HepG2 (cell line): ENCODE measurements around the gene HYCC1. TPM values are rescaled to one million over a fixed set of nuclear protein-coding genes. Genes with fewer than 3 reads are reported as not detected.

ENCODE experiments used
- ATAC-seq: fragments of 200-7000 bp; cut with Tn5 transposase; 3 replicates; pipeline ENCODE4 v1.9.1; 2020; ENCODE audit warnings: mild to moderate bottlenecking, moderate library complexity
- BruUV-seq: library from RNA; stranded (reverse); fragments of 400-500 nt; replicated peaks from 2 replicates; lab custom pipeline; 2021; lab: Mats Ljungman, UMichigan
- CTCF ChIA-PET: fragments of 300-600 bp; formaldehyde crosslinking; extraction: SDS; loops from one replicate; lab custom pipeline; 2021; ENCODE audit warnings: low total read pairs, inconsistent platforms, low intra/inter-chr PET ratio; lab: Yijun Ruan, JAX
- POLR2A ChIA-PET: fragments of 350-600 bp; sonication (Branson Sonifier 250); formaldehyde crosslinking; loops from one replicate; lab custom pipeline; 2020; ENCODE audit warnings: antibody characterized with exemption, inconsistent platforms; lab: Yijun Ruan, JAX
- DNase-seq: peaks from one replicate; pipeline ENCODE4 v3.0.0-alpha.2; 2015; ENCODE audit warnings: low spot score
- FAIRE-seq: peaks from 3 replicates; lab custom pipeline; 2011; peaks lifted over from hg19 to GRCh38; lab: Jason Lieb, UNC
- H2AFZ ChIP-seq: one replicate; pipeline ENCODE4 v1.6.1; 2011; ENCODE audit warnings: low read length, inconsistent platforms
- H3K27ac ChIP-seq: fragments of 300-600 bp; 3 replicates; pipeline ENCODE4 v1.8.0; 2011; ENCODE audit warnings: mixed run types, mild to moderate bottlenecking, mixed read lengths, low read length, inconsistent platforms; ENCODE audit not compliant: insufficient read depth; ENCODE audit errors: extremely low read length
- H3K27me3 ChIP-seq, 2 experiments: fragments of 200-600 bp in 1 of 2; 2 replicates in 1 of 2; 3 replicates in 1 of 2; pipeline versions ENCODE4 v1.6.0 to v1.8.0; 2011; ENCODE audit warnings: low read length in 2 of 2, mild to moderate bottlenecking in 2 of 2, moderate library complexity in 2 of 2, inconsistent platforms in 1 of 2; ENCODE audit not compliant: insufficient read depth in 2 of 2, control insufficient read depth in 1 of 2
- H3K36me3 ChIP-seq, 2 experiments: fragments of 200-600 bp in 1 of 2; replicated peaks in 1 of 2; 2 replicates in 1 of 2; 3 replicates in 1 of 2; pipeline versions ENCODE4 v1.5.1 to v1.8.0; 2011; ENCODE audit warnings: low read length in 2 of 2, inconsistent platforms in 1 of 2; ENCODE audit not compliant: insufficient read depth in 2 of 2, control insufficient read depth in 1 of 2
- H3K4me1 ChIP-seq: 2 replicates; pipeline ENCODE4 v1.5.1; 2012; ENCODE audit warnings: low read length, inconsistent platforms; ENCODE audit not compliant: insufficient read depth
- H3K4me2 ChIP-seq: 2 replicates; pipeline ENCODE4 v1.6.0; 2011; ENCODE audit warnings: low read depth, low read length, inconsistent platforms
- H3K4me3 ChIP-seq, 3 experiments: fragments of 200-600 bp in 1 of 3; sonication (generic), shearing (Covaris generic) in 1 of 3; replicated peaks in 1 of 3; 2 replicates each; pipeline ENCODE4 v1.5.1; 2011 to 2016; ENCODE audit warnings: low read length in 3 of 3, inconsistent platforms in 2 of 3, low read depth in 2 of 3, mild to moderate bottlenecking in 2 of 3, control low read depth in 1 of 3, mixed read lengths in 1 of 3; ENCODE audit not compliant: insufficient read depth in 1 of 3
- H3K79me2 ChIP-seq: one replicate; pipeline ENCODE4 v1.6.1; 2011; ENCODE audit warnings: low read length, inconsistent platforms; ENCODE audit not compliant: insufficient read depth
- H3K9ac ChIP-seq: 2 replicates; pipeline ENCODE4 v1.6.0; 2011; ENCODE audit warnings: mild to moderate bottlenecking, low read depth, low read length, inconsistent platforms; ENCODE audit not compliant: insufficient read depth
- H3K9me3 ChIP-seq: 2 replicates; pipeline ENCODE4 v1.5.1; 2012; ENCODE audit warnings: mild to moderate bottlenecking, low read length
- H4K20me1 ChIP-seq: 2 replicates; pipeline ENCODE4 v1.6.0; 2011; ENCODE audit warnings: inconsistent platforms, mild to moderate bottlenecking, low read length, moderate library complexity; ENCODE audit not compliant: insufficient read depth
- AKNA ChIP-seq: sonication (generic); formaldehyde crosslinking; IDR thresholded peaks from 2 replicates; pipeline ENCODE4 v1.4.0; 2020; ENCODE audit warnings: missing genetic modification reagents, borderline replicate concordance
- BRCA1 ChIP-seq: sonication (generic); formaldehyde crosslinking; IDR thresholded peaks from 2 replicates; pipeline ENCODE4 v1.4.0; 2020; ENCODE audit warnings: missing genetic modification reagents
- EEA1 ChIP-seq: sonication (generic); formaldehyde crosslinking; IDR thresholded peaks from 2 replicates; pipeline ENCODE4 v1.5.1; 2020; ENCODE audit warnings: mild to moderate bottlenecking, missing genetic modification reagents, borderline replicate concordance
- EED ChIP-seq: sonication (generic); formaldehyde crosslinking; IDR thresholded peaks from 2 replicates; pipeline ENCODE4 v1.5.0; 2020; ENCODE audit warnings: mild to moderate bottlenecking, missing genetic modification reagents
- FOSL2 ChIP-seq: sonication (generic); formaldehyde crosslinking; IDR thresholded peaks from 2 replicates; pipeline ENCODE4 v1.4.0; 2020; ENCODE audit warnings: missing genetic modification reagents
- PHF21A ChIP-seq: sonication (generic); formaldehyde crosslinking; IDR thresholded peaks from 2 replicates; pipeline ENCODE4 v1.5.0; 2020; ENCODE audit warnings: mild to moderate bottlenecking, missing genetic modification reagents
- SOX5 ChIP-seq: IDR thresholded peaks from 2 replicates; pipeline ENCODE4 v1.6.1; 2016; ENCODE audit warnings: borderline replicate concordance
- SOX6 ChIP-seq, 2 experiments: fragments of 450-650 bp in 1 of 2; sonication (generic) in 1 of 2; formaldehyde crosslinking in 1 of 2; IDR thresholded peaks; 2 replicates each; pipeline versions ENCODE4 v1.4.0 to v1.6.1; 2017 to 2020; ENCODE audit warnings: antibody characterized with exemption in 1 of 2, mild to moderate bottlenecking in 1 of 2, missing genetic modification reagents in 1 of 2
- SSRP1 ChIP-seq: IDR thresholded peaks from 2 replicates; pipeline ENCODE4 v1.6.1; 2016; ENCODE audit warnings: control low read depth
- SYNCRIP ChIP-seq: fragments of 200-400 bp; formaldehyde crosslinking; IDR thresholded peaks from 2 replicates; pipeline ENCODE4 v1.6.1; 2018; ENCODE audit warnings: mild to moderate bottlenecking, low read depth, low read length; ENCODE audit not compliant: insufficient read depth
- TCF7 ChIP-seq: sonication (generic); IDR thresholded peaks from 2 replicates; pipeline ENCODE4 v1.6.1; 2016; ENCODE audit warnings: antibody characterized with exemption, low read depth
- ZNF468 ChIP-seq: sonication (generic); formaldehyde crosslinking; IDR thresholded peaks from 2 replicates; pipeline ENCODE4 v1.8.0; 2022; ENCODE audit warnings: mild to moderate bottlenecking, moderate library complexity, missing genetic modification reagents
- ZNF556 ChIP-seq: sonication (generic); formaldehyde crosslinking; IDR thresholded peaks from 2 replicates; pipeline ENCODE4 v1.4.0; 2020; ENCODE audit warnings: mild to moderate bottlenecking, missing genetic modification reagents, borderline replicate concordance
- ZNF570 ChIP-seq: sonication (generic); formaldehyde crosslinking; IDR thresholded peaks from 2 replicates; pipeline ENCODE4 v1.4.0; 2020; ENCODE audit warnings: mild to moderate bottlenecking, missing genetic modification reagents, borderline replicate concordance
- ZNF879 ChIP-seq: sonication (generic); formaldehyde crosslinking; IDR thresholded peaks from 2 replicates; pipeline ENCODE4 v1.8.1; 2023; ENCODE audit warnings: missing genetic modification reagents
- WGBS: methylation state at CpG from one replicate; pipeline ENCODE4 v1.1.6; 2017; ENCODE audit warnings: low lambda C conversion rate; 5-methylcytosine and 5-hydroxymethylcytosine counted together
- in situ Hi-C: cut with HindIII; loops from 2 replicates; pipeline ENCODE4 v1.10.0; 2017; ENCODE audit warnings: low pct_unique_long_range_greater_than_20kb; ENCODE audit not compliant: extremely low pct_ligation_motif_present
- intact Hi-C: fragments of 100-400 bp; cut with micrococcal nuclease; formaldehyde crosslinking; loops from one replicate; pipeline ENCODE4 v1.10.0; 2022; ENCODE audit not compliant: unreplicated experiment
- polyA plus RNA-seq, 8 experiments: library from polyadenylated mRNA; depleted of rRNA in 3 of 8; stranded (reverse) in 7 of 8; unstranded in 1 of 8; fragments of >200 nt; fragmentation: Illumina TruSeq in 4 of 8; extraction: Trizol in 4 of 8; gene quantifications; 2 replicates each; pipeline versions ENCODE4 v1.2.1 to v1.2.3, GENCODE V29; 2011 to 2016; ENCODE audit warnings: low read depth in 4 of 8, missing spikeins in 1 of 8, mixed read lengths in 1 of 8; ENCODE audit not compliant: insufficient read depth in 1 of 8
- total RNA-seq, 5 experiments: library from RNA; depleted of rRNA; stranded (reverse); fragments of >200 nt; fragmentation: Illumina TruSeq; extraction: Trizol; gene quantifications; 2 replicates each; pipeline ENCODE4 v1.2.3, GENCODE V29; 2016; ENCODE audit warnings: low read depth in 1 of 5
- TF ChIP-seq, protein P1 (sequence below): sonication (generic); formaldehyde crosslinking; IDR thresholded peaks from 2 replicates; pipeline ENCODE4 v1.8.1; 2022; ENCODE audit warnings: low read depth, mild to moderate bottlenecking, missing genetic modification reagents
- TF ChIP-seq, protein P2 (sequence below): sonication (generic); formaldehyde crosslinking; IDR thresholded peaks from 2 replicates; pipeline ENCODE4 v1.4.0; 2020; ENCODE audit warnings: mild to moderate bottlenecking, low read depth, missing genetic modification reagents

Gene HYCC1
- total and polyA plus RNA-seq, 2 of the 13 experiments (the other 11 are each of a cell fraction or from before 2014, with no cell fraction given): 9.5 to 41.8 TPM

GRCh38 chr7:23018750-23019149, 4.8 kb upstream of the HYCC1 start (continued):
- no peak for TF ChIP-seq SYNCRIP
- no peak for TF ChIP-seq SOX6 (IDR thresholded peaks at IDR 0.05)
- TF ChIP-seq SOX6 (CRISPR knock-in tag; IDR thresholded peaks at IDR 0.05): peak; percentile 54
- TF ChIP-seq PHF21A: no peak
- TF ChIP-seq FOSL2 (CRISPR knock-in tag): 0 out of 2 replicates have a peak, but pooled peaks have one; percentile 14
- no peak for TF ChIP-seq EEA1
- TF ChIP-seq SOX5 (CRISPR knock-in tag): peak; percentile 76
- TF ChIP-seq AKNA (CRISPR knock-in tag): no peak
- TF ChIP-seq, all 625 proteins: peak for 6

GRCh38 chr7:23017309-23017708, 3.4 kb upstream of the HYCC1 start:
- POLR2A ChIA-PET: no interaction called here
- ATAC-seq (no peak), DNase-seq (no peak), FAIRE-seq (no peak)
- BruUV-seq: no TSS peak
- no peak overlapping the region for H3K27ac ChIP-seq
- H3K36me3 ChIP-seq: no peaks in the 10 kb centered on the region
- H3K4me1 ChIP-seq: peaks cover 36% of the 10 kb centered on the region
- WGBS: 61% methylated on average over 3 of the region's 3 CpGs
- no peak overlapping the region for H2AFZ ChIP-seq
- peaks cover 0 to 5% of the 10 kb centered on the region in 2 experiments; a peak in 2 of 5 replicates for H3K27me3 ChIP-seq
- no peaks in the 10 kb centered on the region for H3K9me3 ChIP-seq
- H3K4me2 ChIP-seq: no peak overlapping the region
- H3K79me2 ChIP-seq: peaks cover 8% of the 10 kb centered on the region
- CTCF ChIA-PET: no interaction called here
- no peaks in the 10 kb centered on the region for H4K20me1 ChIP-seq
- in situ Hi-C loops (no loop called here), intact Hi-C loops (no loop called here)
- no peak overlapping the region for H3K9ac ChIP-seq
- H3K4me3 ChIP-seq: no peak overlapping the region
- TF ChIP-seq ZNF556 (CRISPR knock-in tag): no peak
- TF ChIP-seq ZNF468 (CRISPR knock-in tag): no peak
- no peak for TF ChIP-seq TCF7
- TF ChIP-seq ZNF570 (CRISPR knock-in tag): no peak
- no peak for TF ChIP-seq SSRP1
- no peak for TF ChIP-seq BRCA1 (CRISPR knock-in tag)
- TF ChIP-seq, protein P1, sequence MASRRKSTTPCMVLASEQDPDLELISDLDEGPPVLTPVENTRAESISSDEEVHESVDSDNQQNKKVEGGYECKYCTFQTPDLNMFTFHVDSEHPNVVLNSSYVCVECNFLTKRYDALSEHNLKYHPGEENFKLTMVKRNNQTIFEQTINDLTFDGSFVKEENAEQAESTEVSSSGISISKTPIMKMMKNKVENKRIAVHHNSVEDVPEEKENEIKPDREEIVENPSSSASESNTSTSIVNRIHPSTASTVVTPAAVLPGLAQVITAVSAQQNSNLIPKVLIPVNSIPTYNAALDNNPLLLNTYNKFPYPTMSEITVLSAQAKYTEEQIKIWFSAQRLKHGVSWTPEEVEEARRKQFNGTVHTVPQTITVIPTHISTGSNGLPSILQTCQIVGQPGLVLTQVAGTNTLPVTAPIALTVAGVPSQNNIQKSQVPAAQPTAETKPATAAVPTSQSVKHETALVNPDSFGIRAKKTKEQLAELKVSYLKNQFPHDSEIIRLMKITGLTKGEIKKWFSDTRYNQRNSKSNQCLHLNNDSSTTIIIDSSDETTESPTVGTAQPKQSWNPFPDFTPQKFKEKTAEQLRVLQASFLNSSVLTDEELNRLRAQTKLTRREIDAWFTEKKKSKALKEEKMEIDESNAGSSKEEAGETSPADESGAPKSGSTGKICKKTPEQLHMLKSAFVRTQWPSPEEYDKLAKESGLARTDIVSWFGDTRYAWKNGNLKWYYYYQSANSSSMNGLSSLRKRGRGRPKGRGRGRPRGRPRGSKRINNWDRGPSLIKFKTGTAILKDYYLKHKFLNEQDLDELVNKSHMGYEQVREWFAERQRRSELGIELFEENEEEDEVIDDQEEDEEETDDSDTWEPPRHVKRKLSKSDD: no peak
- no peak for TF ChIP-seq EED (CRISPR knock-in tag)
- TF ChIP-seq ZNF879 (CRISPR knock-in tag): no peak
- TF ChIP-seq, protein P2, sequence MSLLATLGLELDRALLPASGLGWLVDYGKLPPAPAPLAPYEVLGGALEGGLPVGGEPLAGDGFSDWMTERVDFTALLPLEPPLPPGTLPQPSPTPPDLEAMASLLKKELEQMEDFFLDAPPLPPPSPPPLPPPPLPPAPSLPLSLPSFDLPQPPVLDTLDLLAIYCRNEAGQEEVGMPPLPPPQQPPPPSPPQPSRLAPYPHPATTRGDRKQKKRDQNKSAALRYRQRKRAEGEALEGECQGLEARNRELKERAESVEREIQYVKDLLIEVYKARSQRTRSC (CRISPR knock-in tag): no peak
